IPS DF 6.9 (cell line): ENCODE data around the gene ESYT1.
A peak's percentile ranks its signal among the peaks of the same experiment; 100 is the strongest.

Experiments
- DNase-seq: peaks from one replicate; pipeline ENCODE4 v3.0.0-alpha.2; 2013; ENCODE audit warnings: low read depth, low spot score
- H3K27ac ChIP-seq: one replicate; pipeline ENCODE4 v1.5.1; 2013; ENCODE audit warnings: low read length, control low read depth
- H3K27me3 ChIP-seq: 2 replicates; pipeline ENCODE4 v1.6.1; 2013; ENCODE audit warnings: mild to moderate bottlenecking, low read length; ENCODE audit not compliant: control insufficient read depth, insufficient read depth
- H3K36me3 ChIP-seq: 2 replicates; pipeline ENCODE4 v1.6.1; 2013; ENCODE audit warnings: low read length; ENCODE audit not compliant: control insufficient read depth, insufficient read depth
- H3K4me1 ChIP-seq: 2 replicates; pipeline ENCODE4 v1.6.1; 2013; ENCODE audit warnings: low read length; ENCODE audit not compliant: control insufficient read depth, insufficient read depth
- H3K4me3 ChIP-seq: 2 replicates; pipeline ENCODE4 v1.5.1; 2013; ENCODE audit warnings: mild to moderate bottlenecking, low read length
- H3K9me3 ChIP-seq: 2 replicates; pipeline ENCODE4 v1.6.1; 2013; ENCODE audit warnings: low read length, inconsistent platforms; ENCODE audit not compliant: control insufficient read depth, insufficient read depth
- WGBS: extraction: QIAGEN DNeasy Blood & Tissue Kit; methylation state at CpG from one replicate; pipeline ENCODE4 v1.1.7; 2013; ENCODE audit warnings: mixed read lengths, missing lambda C conversion rate; ENCODE audit not compliant: insufficient read length, insufficient coverage; 5-methylcytosine and 5-hydroxymethylcytosine counted together

Gene ESYT1

GRCh38 chr12:56127888-56128669, at the start of gene ESYT1:
ESYT1 (plus strand) TSS chr12:56128267; CDS start chr12:56128320, 53 bp downstream.
- peak; percentile 100 for DNase-seq
- Histone ChIP-seq H3K27me3 (no peaks in the 10 kb centered on the region), H3K27ac (no peak within 1 kb of the TSS), H3K4me3 (peak within 1 kb of the TSS; percentile 70), H3K36me3 (peaks cover 23% of the 10 kb centered on the region), H3K9me3 (no peaks in the 10 kb centered on the region), H3K4me1 (no peaks in the 10 kb centered on the region; the same call in 1 of the 2 replicates)
- no CpG with 5 or more reads among the region's 49 CpGs for WGBS

- H3K27ac ChIP-seq: no peak overlapping the region
These were observed 49.6 kb upstream of the ESYT1 start for GRCh38 chr12:56078427-56078826.

GRCh38 chr12:56078931-56079722, 48.9 kb upstream of the ESYT1 start:
- WGBS: no CpG with 5 or more reads among the region's 50 CpGs
- no peaks in the 10 kb centered on the region for H3K27me3 ChIP-seq
- H3K9me3 ChIP-seq: no peaks in the 10 kb centered on the region
- DNase-seq: peak; percentile 88
- no peak overlapping the region for H3K27ac ChIP-seq
- 0 out of 2 replicates have a peak, but pooled peaks cover 2% of the 10 kb centered on the region for H3K4me1 ChIP-seq
- peak overlapping the region; percentile 70; the same call in 1 of the 2 replicates for H3K4me3 ChIP-seq
- 0 out of 2 replicates have a peak, but pooled peaks cover 2% of the 10 kb centered on the region for H3K36me3 ChIP-seq

More at GRCh38 chr12:56078427-56078826, 49.6 kb upstream of the ESYT1 start:
- no CpG with 5 or more reads among the region's 1 CpG for WGBS
- H3K36me3 ChIP-seq: no peaks in the 10 kb centered on the region
- no peaks in the 10 kb centered on the region for H3K9me3 ChIP-seq
- no peak for DNase-seq
- 0 out of 2 replicates have a peak, but pooled peaks cover 2% of the 10 kb centered on the region for H3K4me1 ChIP-seq
- H3K4me3 ChIP-seq: no peak overlapping the region; the same call in 1 of the 2 replicates
- H3K27me3 ChIP-seq: no peaks in the 10 kb centered on the region

GRCh38 chr12:56079723-56080555, 48.1 kb upstream of the ESYT1 start, which contains the start of gene ERBB3:
ERBB3 (plus strand) TSS chr12:56080165; CDS start chr12:56080301, 136 bp downstream.
- no peak for DNase-seq
- no peak within 1 kb of the TSS for H3K27ac ChIP-seq
- no peaks in the 10 kb centered on the region for H3K9me3 ChIP-seq
- 0 out of 2 replicates have a peak, but pooled peaks cover 2% of the 10 kb centered on the region for H3K4me1 ChIP-seq
- WGBS: no CpG with 5 or more reads among the region's 59 CpGs
- H3K27me3 ChIP-seq: no peaks in the 10 kb centered on the region
- H3K4me3 ChIP-seq: peak within 1 kb of the TSS; percentile 70
- peaks cover 4% of the 10 kb centered on the region; the same call in 1 of the 2 replicates for H3K36me3 ChIP-seq

- H3K4me3 ChIP-seq: peak overlapping the region; percentile 70
- peaks cover 6% of the 10 kb centered on the region; the same call in 1 of the 2 replicates for H3K36me3 ChIP-seq
- no peak overlapping the region for H3K27ac ChIP-seq
- H3K9me3 ChIP-seq: no peaks in the 10 kb centered on the region
- no CpG with 5 or more reads among the region's 20 CpGs for WGBS
- DNase-seq: no peak
- H3K27me3 ChIP-seq: no peaks in the 10 kb centered on the region
- 0 out of 2 replicates have a peak, but pooled peaks cover 2% of the 10 kb centered on the region for H3K4me1 ChIP-seq
These were observed 47.4 kb upstream of the ESYT1 start for GRCh38 chr12:56080556-56081138.

GRCh38 chr12:56081393-56082347, 46.4 kb upstream of the ESYT1 start:
- Histone ChIP-seq H3K27ac (no peak overlapping the region), H3K27me3 (no peaks in the 10 kb centered on the region), H3K4me1 (0 out of 2 replicates have a peak, but pooled peaks cover 2% of the 10 kb centered on the region), H3K9me3 (no peaks in the 10 kb centered on the region), H3K4me3 (no peak overlapping the region; the same call in 1 of the 2 replicates), H3K36me3 (peaks cover 10% of the 10 kb centered on the region; the same call in 1 of the 2 replicates)
- no CpG with 5 or more reads among the region's 6 CpGs for WGBS
- DNase-seq: no peak

GRCh38 chr12:56082382-56082781, 45.7 kb upstream of the ESYT1 start:
- H3K36me3 ChIP-seq: peaks cover 13% of the 10 kb centered on the region; the same call in 1 of the 2 replicates
- whole genome bisulfite sequencing: no CpG with 5 or more reads among the region's 2 CpGs
- 0 out of 2 replicates have a peak, but pooled peaks cover 2% of the 10 kb centered on the region for H3K4me1 ChIP-seq
- no peak overlapping the region for H3K27ac ChIP-seq
- no peaks in the 10 kb centered on the region for H3K27me3 ChIP-seq
- no peak for DNase-seq
- H3K4me3 ChIP-seq: no peak overlapping the region
- H3K9me3 ChIP-seq: no peaks in the 10 kb centered on the region

GRCh38 chr12:56082967-56083366, 45.1 kb upstream of the ESYT1 start:
- 0 out of 2 replicates have a peak, but pooled peaks cover 2% of the 10 kb centered on the region for H3K4me1 ChIP-seq
- no peaks in the 10 kb centered on the region for H3K9me3 ChIP-seq
- DNase-seq: no peak
- no peak overlapping the region for H3K4me3 ChIP-seq
- no CpG with 5 or more reads among the region's 3 CpGs for WGBS
- peaks cover 19% of the 10 kb centered on the region; the same call in 1 of the 2 replicates for H3K36me3 ChIP-seq
- H3K27ac ChIP-seq: no peak overlapping the region
- no peaks in the 10 kb centered on the region for H3K27me3 ChIP-seq
